Right lobe of liver (tissue), 4 donors: ENCODE results near the gene GALNT10.

Experiments
- POLR2A ChIP-seq: fragments of 450-650 bp; IDR thresholded peaks from one replicate; pipeline ENCODE4 v1.6.1; 2017; ENCODE audit warnings: antibody characterized with exemption, mild to moderate bottlenecking
- TF ChIP-seq, protein P1 (sequence below), 4 donors: fragments of 200-600 bp in 3 of 4; fragments of 450-650 bp in 1 of 4; IDR thresholded peaks; one replicate each; pipeline versions ENCODE4 v1.5.1 to v1.8.0; 2016 to 2022; ENCODE audit warnings: antibody characterized with exemption in 4 of 4, mild to moderate bottlenecking in 2 of 4
- donor health status: DM: no; HTN: no; CAD: no.
- donor health status: DM: no; HTN: no; CAD: no.
- donor health status: DM: no; HTN: yes; CAD: no.

GRCh38 chr5:154355129-154355611 is 164.6 kb downstream of the GALNT10 start:
- TF ChIP-seq, protein P1, sequence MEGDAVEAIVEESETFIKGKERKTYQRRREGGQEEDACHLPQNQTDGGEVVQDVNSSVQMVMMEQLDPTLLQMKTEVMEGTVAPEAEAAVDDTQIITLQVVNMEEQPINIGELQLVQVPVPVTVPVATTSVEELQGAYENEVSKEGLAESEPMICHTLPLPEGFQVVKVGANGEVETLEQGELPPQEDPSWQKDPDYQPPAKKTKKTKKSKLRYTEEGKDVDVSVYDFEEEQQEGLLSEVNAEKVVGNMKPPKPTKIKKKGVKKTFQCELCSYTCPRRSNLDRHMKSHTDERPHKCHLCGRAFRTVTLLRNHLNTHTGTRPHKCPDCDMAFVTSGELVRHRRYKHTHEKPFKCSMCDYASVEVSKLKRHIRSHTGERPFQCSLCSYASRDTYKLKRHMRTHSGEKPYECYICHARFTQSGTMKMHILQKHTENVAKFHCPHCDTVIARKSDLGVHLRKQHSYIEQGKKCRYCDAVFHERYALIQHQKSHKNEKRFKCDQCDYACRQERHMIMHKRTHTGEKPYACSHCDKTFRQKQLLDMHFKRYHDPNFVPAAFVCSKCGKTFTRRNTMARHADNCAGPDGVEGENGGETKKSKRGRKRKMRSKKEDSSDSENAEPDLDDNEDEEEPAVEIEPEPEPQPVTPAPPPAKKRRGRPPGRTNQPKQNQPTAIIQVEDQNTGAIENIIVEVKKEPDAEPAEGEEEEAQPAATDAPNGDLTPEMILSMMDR (IDR thresholded peaks at IDR 0.05), result no peak
- TF ChIP-seq POLR2A, result no peak
